Jurkat, Clone E6-1 (cell line): ENCODE data around the gene TAS2R40. TPM values are rescaled to one million over a fixed set of nuclear protein-coding genes. Genes with fewer than 3 reads are reported as not detected.
A peak's percentile ranks its signal among the peaks of the same experiment; 100 is the strongest.
"Not testable (repeated sequence)": the region's sequence is repeated elsewhere in the genome, so short reads cannot be mapped to it uniquely, and the experiment has no call there.

Experiments used
- DNase-seq: peaks from one replicate; pipeline ENCODE4 v3.0.0-alpha.2; 2011; ENCODE audit warnings: low read depth, low spot score
- H3K4me3 ChIP-seq: 2 replicates; pipeline ENCODE4 v1.5.1; 2011; ENCODE audit warnings: mild to moderate bottlenecking, low read length, control low read depth, moderate library complexity
- polyA plus RNA-seq: library from polyadenylated mRNA; unstranded; fragments of >200 nt; gene quantifications from one replicate; pipeline ENCODE4 v1.2.1, GENCODE V29; 2012; ENCODE audit warnings: missing spikeins; ENCODE audit not compliant: insufficient read length, insufficient read depth

The TAS2R40 gene
- not detected for polyA plus RNA-seq

DNA sequence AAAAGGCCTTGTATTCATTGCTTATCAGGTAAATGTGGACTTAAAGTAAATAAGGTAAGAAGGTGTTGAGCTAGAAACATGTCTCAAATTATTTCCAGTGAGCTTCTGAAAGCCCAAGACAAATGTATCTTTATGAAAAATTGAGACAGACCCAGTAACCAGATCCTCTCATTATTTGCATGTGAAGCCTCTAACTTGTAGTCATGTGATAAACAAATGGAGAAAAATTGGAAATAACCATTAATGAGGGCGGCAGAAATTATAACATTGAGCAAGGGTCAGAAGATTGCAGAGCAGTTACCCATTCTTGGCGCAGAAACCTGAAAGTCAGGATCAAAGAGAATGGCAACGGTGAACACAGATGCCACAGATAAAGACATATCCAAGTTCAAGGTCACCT is at the start of gene TAS2R40:
Gene TAS2R40 (plus strand): TSS at position 301 of the 400 bp plus-strand sequence. CDS start 42 bp downstream, at position 343.
- H3K4me3 ChIP-seq, result no peak within 1 kb of the TSS

GRCh38 chr7:143172354-143172753 is 49.5 kb upstream of the TAS2R40 start:
- H3K4me3 ChIP-seq, result no peak overlapping the region
- DNase-seq, result no peak

More for the DNA sequence above, at the start of gene TAS2R40:
- DNase-seq, result no peak

- no peak overlapping the region for H3K4me3 ChIP-seq
- no peak for DNase-seq
Measured at GRCh38 chr7:143176128-143176527, 45.7 kb upstream of the TAS2R40 start.

DNA sequence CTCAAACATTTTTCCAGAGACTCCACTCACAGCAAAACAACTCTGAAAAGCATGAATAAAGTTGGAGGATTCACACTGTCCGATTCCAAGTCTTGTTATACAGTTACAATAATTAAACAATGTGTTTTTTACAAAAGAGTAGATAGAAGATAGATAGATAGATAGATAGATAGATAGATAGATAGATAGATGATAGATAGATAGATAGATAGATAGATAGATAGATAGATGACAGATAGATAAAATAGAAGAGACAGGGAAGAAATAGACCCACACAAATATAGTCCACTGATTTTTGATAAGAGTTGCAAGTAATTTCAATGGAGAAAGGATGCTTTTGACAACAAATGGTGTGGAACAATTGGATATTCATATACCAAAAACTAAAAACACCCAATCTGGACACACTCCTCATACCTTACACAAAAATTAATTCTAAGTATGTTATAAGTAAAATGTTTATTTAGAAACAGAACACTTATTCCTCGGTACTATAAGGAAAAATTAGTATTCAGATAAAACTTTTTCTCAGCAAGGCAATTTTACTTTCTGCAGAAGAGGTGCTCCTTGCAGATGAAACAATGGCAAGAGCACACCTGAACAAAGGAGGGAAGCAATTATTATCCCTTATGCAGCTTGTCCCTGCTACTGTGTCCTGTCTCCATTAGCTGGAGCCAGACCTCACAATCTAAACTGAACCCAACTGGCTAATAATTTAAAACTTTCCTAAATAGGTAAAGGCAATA is 44.3 kb upstream of the TAS2R40 start:
- H3K4me3 ChIP-seq, result no peak overlapping the region
- no peak for DNase-seq

- not testable (repeated sequence) for DNase-seq, H3K4me3 ChIP-seq
Measured at GRCh38 chr7:143180771-143181170, 41.1 kb upstream of the TAS2R40 start.

GRCh38 chr7:143181349-143181748 is 40.5 kb upstream of the TAS2R40 start:
- no peak overlapping the region for H3K4me3 ChIP-seq
- DNase-seq, result no peak

GRCh38 chr7:143183024-143183423 is 38.8 kb upstream of the TAS2R40 start, which contains the start of gene TAS2R39:
TAS2R39 (plus strand) TSS chr7:143183419; CDS start chr7:143183419, 0 bp downstream.
- no peak within 1 kb of the TSS for H3K4me3 ChIP-seq
- no peak for DNase-seq

DNA sequence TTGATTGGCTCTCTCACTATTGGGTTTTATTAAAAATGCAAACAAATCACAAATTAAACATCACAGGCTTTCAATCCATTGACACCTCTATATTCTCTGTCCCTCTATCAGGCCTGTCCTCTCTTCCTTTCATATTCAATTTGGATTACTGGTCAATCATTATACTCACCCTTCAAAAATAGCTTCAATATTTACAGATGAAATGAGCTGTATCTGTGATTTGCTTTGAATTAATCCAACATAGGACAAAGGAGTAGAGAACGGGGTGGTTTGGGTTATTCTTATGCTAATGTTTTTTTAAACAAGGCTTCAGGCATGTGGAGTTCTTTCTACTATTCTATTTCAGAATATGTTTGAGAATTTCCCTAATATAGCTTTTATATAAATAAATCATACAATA is 36.3 kb upstream of the TAS2R40 start:
- H3K4me3 ChIP-seq, result no peak overlapping the region
- DNase-seq, result no peak

DNA sequence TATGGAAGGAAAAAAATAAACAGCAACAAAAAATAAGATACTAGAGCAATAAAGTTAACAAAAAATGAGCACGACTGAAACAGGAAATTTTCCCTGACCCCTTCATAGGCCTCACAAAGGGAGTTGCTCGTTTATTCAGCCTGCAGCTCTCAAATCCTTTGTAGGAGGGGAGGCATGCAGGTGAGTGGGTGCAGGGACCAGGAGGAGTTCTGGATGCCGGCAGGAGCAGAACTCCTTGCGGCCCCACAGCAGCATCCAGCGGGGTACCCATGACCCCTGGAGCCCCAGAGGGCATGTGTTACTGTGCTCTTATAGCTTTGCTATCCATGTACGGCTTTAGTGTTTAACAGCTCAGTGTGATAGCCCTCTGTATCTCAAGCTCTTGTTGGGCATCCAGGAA is 32.8 kb upstream of the TAS2R40 start:
- no peak for DNase-seq
- no peak overlapping the region for H3K4me3 ChIP-seq

GRCh38 chr7:143193880-143194279 is 28.0 kb upstream of the TAS2R40 start:
- no peak for DNase-seq
- no peak overlapping the region for H3K4me3 ChIP-seq

GRCh38 chr7:143199040-143199439 is 22.8 kb upstream of the TAS2R40 start:
- DNase-seq, result no peak
- H3K4me3 ChIP-seq, result no peak overlapping the region

DNA sequence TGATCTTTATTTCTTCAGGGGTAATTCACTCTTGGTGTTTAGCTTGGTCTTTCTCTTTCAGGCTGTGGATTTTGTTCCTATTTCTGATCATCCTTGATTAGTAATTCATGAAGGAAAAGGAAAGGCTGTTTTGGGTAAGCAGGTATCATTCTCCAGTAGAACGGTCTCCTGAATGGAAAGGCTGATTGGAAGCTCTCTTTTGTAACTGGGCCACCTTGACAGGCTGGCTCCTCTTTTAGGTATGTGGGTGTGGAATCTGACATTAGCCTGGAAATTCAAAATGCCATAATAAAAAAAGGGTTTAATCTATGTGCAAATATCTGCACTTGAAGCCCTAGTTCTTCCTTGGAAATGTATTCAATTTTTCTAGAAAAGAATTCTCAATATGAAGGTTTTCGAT is 19.7 kb upstream of the TAS2R40 start:
- DNase-seq, result no peak
- H3K4me3 ChIP-seq, result no peak overlapping the region

DNA sequence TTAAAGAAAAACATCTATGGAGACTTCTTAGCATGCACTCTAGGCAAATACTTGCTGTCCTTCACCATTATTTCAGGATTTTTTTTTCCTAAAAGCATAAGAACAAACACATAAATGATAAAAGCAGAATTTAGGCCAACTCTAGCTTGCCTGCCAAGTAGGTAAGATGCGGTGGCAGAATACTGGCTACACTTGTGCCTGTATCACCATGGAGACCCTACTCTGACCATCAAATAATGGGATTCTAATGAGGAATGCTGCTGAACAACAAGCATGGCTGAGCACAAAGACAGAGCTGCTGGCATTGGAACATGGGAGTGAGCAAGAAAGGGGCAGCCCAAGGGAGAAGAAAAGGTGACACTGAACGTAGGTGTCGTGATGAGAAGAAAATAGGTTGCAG is 18.5 kb upstream of the TAS2R40 start:
- DNase-seq, result no peak
- H3K4me3 ChIP-seq, result no peak overlapping the region

GRCh38 chr7:143205560-143206293 is 16.1 kb upstream of the TAS2R40 start:
- DNase-seq, result peak; percentile 90
- peak overlapping the region; percentile 40 for H3K4me3 ChIP-seq

GRCh38 chr7:143210541-143210940 is 11.3 kb upstream of the TAS2R40 start:
- DNase-seq, result no peak
- no peak overlapping the region for H3K4me3 ChIP-seq

DNA sequence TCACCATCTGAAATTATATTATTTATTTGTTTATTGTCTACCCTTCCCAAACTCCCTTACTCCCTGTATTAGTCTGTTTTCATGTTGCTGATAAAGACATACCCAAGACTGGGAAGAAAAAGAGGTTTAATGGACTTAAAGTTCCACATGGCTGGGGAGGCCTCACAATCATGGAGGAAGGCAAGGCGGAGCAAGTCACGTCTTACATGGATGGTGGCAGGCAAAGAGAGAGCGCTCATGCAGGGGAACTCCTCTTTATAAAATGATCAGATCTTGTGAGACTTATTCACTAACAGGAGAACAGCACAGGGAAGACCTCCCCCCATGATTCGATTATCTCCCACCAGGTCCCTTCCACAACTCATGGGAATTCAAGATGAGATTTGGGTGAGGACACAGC is 8.4 kb upstream of the TAS2R40 start:
- DNase-seq, H3K4me3 ChIP-seq: not testable (repeated sequence)

- no peak overlapping the region for H3K4me3 ChIP-seq
- DNase-seq, result peak; percentile 89
Measured at GRCh38 chr7:143214789-143215679, 6.8 kb upstream of the TAS2R40 start.

DNA sequence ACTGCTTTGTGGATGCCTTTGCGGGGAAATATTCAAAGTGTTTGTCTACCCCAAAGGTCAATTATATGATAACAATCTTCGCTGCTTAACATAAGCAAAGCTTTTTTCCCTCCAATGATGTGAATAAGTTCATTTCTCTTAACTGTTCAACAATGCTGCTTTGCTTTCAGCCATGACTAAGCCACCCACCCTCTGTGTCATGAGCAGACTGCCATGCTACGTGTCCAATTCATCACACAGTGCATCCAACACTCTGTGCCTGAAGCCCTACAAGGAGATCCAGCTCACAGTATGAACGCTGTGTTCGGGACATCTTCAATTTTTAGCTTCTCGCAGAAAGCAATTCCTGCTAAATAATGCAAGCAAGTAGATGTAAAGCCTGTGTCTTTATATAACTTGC is 5.7 kb upstream of the TAS2R40 start:
- no peak for DNase-seq
- no peak overlapping the region for H3K4me3 ChIP-seq

- DNase-seq, result no peak
- no peak overlapping the region for H3K4me3 ChIP-seq
Measured at GRCh38 chr7:143216686-143217085, 5.2 kb upstream of the TAS2R40 start.
